ENCODE measurements around the gene ATP8A1. TPM values are rescaled to one million over a fixed set of nuclear protein-coding genes. Genes with fewer than 3 reads are reported as not detected.

ATP8A1 gene
- total RNA-seq, 6 donors from 2014 or later = 39.5 to 264 (median 144) TPM

- Histone ChIP-seq H3K9me3 (no peaks in the 10 kb centered on the region), H3K4me3 (no peak overlapping the region), H3K27me3 (no peaks in the 10 kb centered on the region), H3K36me3 (no peaks in the 10 kb centered on the region), H3K4me1 (peaks cover 6 to 38% (median 24%) of the 10 kb centered on the region in 4 donors), H3K27ac (no peak overlapping the region)
- DNase-seq = no peak
- no peak for TF ChIP-seq POLR2AphosphoS5 (IDR thresholded peaks at IDR 0.05)
- no peak for TF ChIP-seq POLR2A (IDR thresholded peaks at IDR 0.05)
- no peak for TF ChIP-seq CTCF (IDR thresholded peaks at IDR 0.05)
- TF ChIP-seq EP300 (IDR thresholded peaks at IDR 0.05) = no peak
- no peak for ATAC-seq (ENCODE audit: low FRiP score in 2 of 2)
- WGBS, 2 donors = 72 to 83% methylated on average over 2 to 3 of the region's 3 CpGs
Measured at GRCh38 chr4:42637104-42637503, 19.8 kb downstream of the ATP8A1 start.

GRCh38 chr4:42636645-42636949 is 20.3 kb downstream of the ATP8A1 start:
- H3K27me3 ChIP-seq = no peaks in the 10 kb centered on the region
- no peaks in the 10 kb centered on the region for H3K36me3 ChIP-seq
- WGBS, 2 donors = 91 to 92% methylated on average over 2 to 3 of the region's 3 CpGs
- no peaks in the 10 kb centered on the region for H3K9me3 ChIP-seq
- peaks cover 1 to 35% (median 21%) of the 10 kb centered on the region in 4 donors for H3K4me1 ChIP-seq
- no peak overlapping the region for H3K4me3 ChIP-seq
- no peak overlapping the region for H3K27ac ChIP-seq
- no peak for TF ChIP-seq CTCF (IDR thresholded peaks at IDR 0.05)
- no peak for TF ChIP-seq EP300 (IDR thresholded peaks at IDR 0.05)
- TF ChIP-seq POLR2A (IDR thresholded peaks at IDR 0.05) = no peak
- TF ChIP-seq POLR2AphosphoS5 (IDR thresholded peaks at IDR 0.05) = no peak
- DNase-seq (no peak), ATAC-seq (ENCODE audit: low FRiP score in 2 of 2) (no peak)

- DNase-seq = no peak
- 67 to 80% methylated on average over 5 of the region's 5 CpGs for WGBS, 2 donors
- H3K27ac ChIP-seq = no peak overlapping the region
- H3K4me3 ChIP-seq = no peak overlapping the region
- no peak for ATAC-seq (ENCODE audit: low FRiP score in 2 of 2)
- H3K9me3 ChIP-seq = no peaks in the 10 kb centered on the region
- H3K36me3 ChIP-seq = no peaks in the 10 kb centered on the region
- peaks cover 5 to 20% (median 17%) of the 10 kb centered on the region in 4 donors for H3K4me1 ChIP-seq
- TF ChIP-seq EP300 (IDR thresholded peaks at IDR 0.05) = no peak
- TF ChIP-seq POLR2AphosphoS5 (IDR thresholded peaks at IDR 0.05) = no peak
- TF ChIP-seq POLR2A (IDR thresholded peaks at IDR 0.05) = no peak
- no peak for TF ChIP-seq CTCF (IDR thresholded peaks at IDR 0.05)
- no peaks in the 10 kb centered on the region for H3K27me3 ChIP-seq
Measured at GRCh38 chr4:42633605-42634388, 23.1 kb downstream of the ATP8A1 start.

- no peak overlapping the region for H3K4me3 ChIP-seq
- no peaks in the 10 kb centered on the region for H3K36me3 ChIP-seq
- H3K9me3 ChIP-seq = no peaks in the 10 kb centered on the region
- no peak for TF ChIP-seq POLR2A (IDR thresholded peaks at IDR 0.05)
- TF ChIP-seq POLR2AphosphoS5 (IDR thresholded peaks at IDR 0.05) = no peak
- no peak for TF ChIP-seq EP300 (IDR thresholded peaks at IDR 0.05)
- TF ChIP-seq CTCF (IDR thresholded peaks at IDR 0.05) = no peak
- DNase-seq (no peak), ATAC-seq (ENCODE audit: low FRiP score in 2 of 2) (no peak)
- no peaks in the 10 kb centered on the region for H3K27me3 ChIP-seq
- peaks cover 6 to 21% (median 19%) of the 10 kb centered on the region in 4 donors for H3K4me1 ChIP-seq
- 63% methylated on average over 3 of the region's 3 CpGs for WGBS, 2 donors
- H3K27ac ChIP-seq = no peak overlapping the region
Measured at GRCh38 chr4:42632653-42633382, 24.1 kb downstream of the ATP8A1 start.

All from upper lobe of left lung (tissue), 6 donors.